ENCODE data around the gene ZNF536.

DNA sequence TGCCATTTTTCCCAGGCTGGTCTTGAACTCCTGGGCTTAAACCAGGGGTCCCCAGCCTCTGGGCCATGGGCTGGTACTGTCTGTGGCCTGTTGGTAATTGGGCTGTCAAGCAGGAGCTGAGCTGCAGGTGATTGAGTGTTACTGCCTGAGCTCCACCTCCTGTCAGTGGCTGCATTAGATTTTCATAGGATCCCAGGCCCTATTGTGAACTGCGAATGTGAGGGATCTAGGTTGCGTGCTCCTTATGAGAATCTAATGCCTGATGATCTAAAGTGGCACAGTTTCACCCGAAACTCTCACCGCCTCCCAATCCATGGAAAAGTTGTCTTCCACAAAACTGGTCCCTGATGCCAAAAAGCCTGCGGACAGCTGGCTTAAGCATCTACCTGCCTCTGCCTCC, 16.6 kb upstream of the ZNF536 start:
- no peak for TF ChIP-seq POLR2A (IDR thresholded peaks at IDR 0.05)
- TF ChIP-seq, protein P1, sequence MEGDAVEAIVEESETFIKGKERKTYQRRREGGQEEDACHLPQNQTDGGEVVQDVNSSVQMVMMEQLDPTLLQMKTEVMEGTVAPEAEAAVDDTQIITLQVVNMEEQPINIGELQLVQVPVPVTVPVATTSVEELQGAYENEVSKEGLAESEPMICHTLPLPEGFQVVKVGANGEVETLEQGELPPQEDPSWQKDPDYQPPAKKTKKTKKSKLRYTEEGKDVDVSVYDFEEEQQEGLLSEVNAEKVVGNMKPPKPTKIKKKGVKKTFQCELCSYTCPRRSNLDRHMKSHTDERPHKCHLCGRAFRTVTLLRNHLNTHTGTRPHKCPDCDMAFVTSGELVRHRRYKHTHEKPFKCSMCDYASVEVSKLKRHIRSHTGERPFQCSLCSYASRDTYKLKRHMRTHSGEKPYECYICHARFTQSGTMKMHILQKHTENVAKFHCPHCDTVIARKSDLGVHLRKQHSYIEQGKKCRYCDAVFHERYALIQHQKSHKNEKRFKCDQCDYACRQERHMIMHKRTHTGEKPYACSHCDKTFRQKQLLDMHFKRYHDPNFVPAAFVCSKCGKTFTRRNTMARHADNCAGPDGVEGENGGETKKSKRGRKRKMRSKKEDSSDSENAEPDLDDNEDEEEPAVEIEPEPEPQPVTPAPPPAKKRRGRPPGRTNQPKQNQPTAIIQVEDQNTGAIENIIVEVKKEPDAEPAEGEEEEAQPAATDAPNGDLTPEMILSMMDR (IDR thresholded peaks at IDR 0.05): no peak
